GM21529 (cell line): Measurements from ENCODE around the gene TNNT1.

Source experiments
- ATAC-seq: cut with Tn5 transposase; IDR thresholded peaks from one replicate; pipeline ENCODE4 v1.9.1; 2021; ENCODE audit not compliant: unreplicated experiment

Gene TNNT1

GRCh38 chr19:55145232-55145631 lies 3.8 kb downstream of the TNNT1 start:
- ATAC-seq: no peak

GRCh38 chr19:55141696-55142095 lies 7.3 kb downstream of the TNNT1 start:
- no peak for ATAC-seq

- ATAC-seq: no peak
Measured at GRCh38 chr19:55137915-55138314, 11.1 kb downstream of the TNNT1 start.

- no peak for ATAC-seq
Measured at GRCh38 chr19:55136399-55137102, 12.5 kb downstream of the TNNT1 start.

- ATAC-seq: no peak
Measured at GRCh38 chr19:55134736-55135135, 14.3 kb downstream of the TNNT1 start.

- no peak for ATAC-seq
Measured at GRCh38 chr19:55133639-55134444, 15.2 kb downstream of the TNNT1 start.

GRCh38 chr19:55132453-55133129 lies 16.4 kb downstream of the TNNT1 start:
- no peak for ATAC-seq

- ATAC-seq: no peak
Measured at GRCh38 chr19:55131421-55131820, 17.6 kb downstream of the TNNT1 start.

GRCh38 chr19:55119053-55119452 lies 30.0 kb downstream of the TNNT1 start:
- ATAC-seq: no peak

GRCh38 chr19:55118401-55118991 lies 30.5 kb downstream of the TNNT1 start:
- ATAC-seq: no peak

GRCh38 chr19:55117663-55118391 lies 31.2 kb downstream of the TNNT1 start:
- ATAC-seq: peak; percentile 78

GRCh38 chr19:55116859-55117662 lies 31.9 kb downstream of the TNNT1 start, which contains the start of gene PPP1R12C:
Gene PPP1R12C (minus strand): TSS chr19:55117637. CDS start chr19:55117543, 94 bp downstream.
- peak; percentile 11 for ATAC-seq

- peak; percentile 39 for ATAC-seq
Measured at GRCh38 chr19:55116232-55116858, 32.7 kb downstream of the TNNT1 start.

- no peak for ATAC-seq
Measured at GRCh38 chr19:55115446-55116065, 33.5 kb downstream of the TNNT1 start.

GRCh38 chr19:55114566-55115145 lies 34.4 kb downstream of the TNNT1 start:
- ATAC-seq: no peak

GRCh38 chr19:55113570-55114039 lies 35.4 kb downstream of the TNNT1 start:
- no peak for ATAC-seq

GRCh38 chr19:55112777-55113569 lies 36.0 kb downstream of the TNNT1 start:
- no peak for ATAC-seq
